Body of pancreas (tissue), 4 donors: ENCODE measurements around the gene AFDN. TPM values are rescaled to one million over a fixed set of nuclear protein-coding genes. Genes with fewer than 3 reads are reported as not detected.

ENCODE experiments used
- ATAC-seq: fragments of 150-250 bp; one replicate; pipeline ENCODE4 v1.9.1; 2016
- DNase-seq, 4 donors: peaks; one replicate each; pipeline ENCODE4 v3.0.0-alpha.2; 2019
- H3K27ac ChIP-seq, 4 donors: fragments of 200-600 bp; sonication (generic); 1 replicate in 3 of 4; 2 replicates in 1 of 4; pipeline versions ENCODE4 v1.5.1 to v1.6.1; 2016 to 2019; ENCODE audit warnings: mild to moderate bottlenecking in 1 of 4, mixed read lengths in 1 of 4, moderate library complexity in 1 of 4
- H3K27me3 ChIP-seq, 2 donors: fragments of 200-600 bp; sonication (generic); one replicate each; pipeline ENCODE4 v1.6.0; 2016; ENCODE audit warnings: mild to moderate bottlenecking in 1 of 2
- H3K36me3 ChIP-seq, 2 donors: fragments of 200-600 bp; sonication (generic); replicated peaks in 1 of 2; 2 replicates each; pipeline ENCODE4 v1.5.1; 2016; ENCODE audit warnings: low read depth in 2 of 2; ENCODE audit not compliant: insufficient read depth in 1 of 2
- H3K4me1 ChIP-seq: fragments of 200-600 bp; sonication (generic); one replicate; pipeline ENCODE4 v1.6.0; 2016
- H3K4me3 ChIP-seq, 2 donors: fragments of 200-600 bp; sonication (generic); 1 replicate in 1 of 2; 2 replicates in 1 of 2; pipeline ENCODE4 v1.5.1; 2016 to 2019
- H3K9me3 ChIP-seq, 3 donors: fragments of 200-600 bp; sonication (generic); 1 replicate in 2 of 3; 2 replicates in 1 of 3; pipeline ENCODE4 v1.5.1; 2016
- POLR2A ChIP-seq, 3 donors: fragments of 450-650 bp; IDR thresholded peaks; one replicate each; pipeline ENCODE4 v1.6.1; 2016; ENCODE audit warnings: antibody characterized with exemption in 3 of 3, mild to moderate bottlenecking in 2 of 3
- WGBS, 2 donors: methylation state at CpG; one replicate each; pipeline ENCODE4 v1.1.5; 2017; 5-methylcytosine and 5-hydroxymethylcytosine counted together
- intact Hi-C: fragments of 100-400 bp; cut with DNase I; formaldehyde crosslinking; loops from one replicate; pipeline ENCODE4 v1.15.1; 2023
- total RNA-seq, 2 donors: library from RNA; depleted of rRNA; stranded (reverse); fragments of >200 nt; gene quantifications; one replicate each; pipeline ENCODE4 v1.1.0, GENCODE V29; 2016
- TF ChIP-seq, protein P1 (sequence below), 7 experiments: fragments of 450-650 bp in 4 of 7; fragments of 200-600 bp in 3 of 7; sonication (generic) in 3 of 7; IDR thresholded peaks; one replicate each; pipeline ENCODE4 v1.5.1; 2016 to 2019; ENCODE audit warnings: antibody characterized with exemption in 7 of 7

Gene AFDN
- total RNA-seq, 2 donors from 2014 or later: 160 to 195 TPM

DNA sequence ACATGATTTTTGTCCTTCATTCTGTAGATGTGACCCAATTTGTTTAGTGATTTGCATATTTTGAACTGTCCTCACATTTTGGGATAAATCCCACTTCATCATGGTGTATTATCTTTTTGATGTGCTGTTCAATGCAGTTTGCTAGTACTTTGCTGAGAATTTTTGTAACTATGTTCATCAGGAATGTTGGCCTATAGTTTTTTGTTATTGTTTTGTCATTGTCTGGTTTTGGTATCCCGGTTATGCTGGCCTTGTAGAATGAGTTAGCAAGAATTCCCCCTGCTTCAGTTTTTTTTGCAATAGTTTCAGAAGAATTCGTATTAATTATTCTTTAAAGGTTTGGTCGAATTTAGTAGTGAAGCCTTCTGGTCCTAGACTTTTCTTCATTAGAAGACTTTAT is 182.6 kb downstream of the AFDN start:
- H3K36me3 ChIP-seq: no peaks in the 10 kb centered on the region
- intact Hi-C loops: no loop called here
- no peak overlapping the region for H3K4me3 ChIP-seq
- H3K9me3 ChIP-seq: peaks cover 0 to 5% (median 0%) of the 10 kb centered on the region in 3 donors
- no peaks in the 10 kb centered on the region for H3K27me3 ChIP-seq
- no peaks in the 10 kb centered on the region for H3K4me1 ChIP-seq
- no peak overlapping the region for H3K27ac ChIP-seq
- TF ChIP-seq, protein P1, sequence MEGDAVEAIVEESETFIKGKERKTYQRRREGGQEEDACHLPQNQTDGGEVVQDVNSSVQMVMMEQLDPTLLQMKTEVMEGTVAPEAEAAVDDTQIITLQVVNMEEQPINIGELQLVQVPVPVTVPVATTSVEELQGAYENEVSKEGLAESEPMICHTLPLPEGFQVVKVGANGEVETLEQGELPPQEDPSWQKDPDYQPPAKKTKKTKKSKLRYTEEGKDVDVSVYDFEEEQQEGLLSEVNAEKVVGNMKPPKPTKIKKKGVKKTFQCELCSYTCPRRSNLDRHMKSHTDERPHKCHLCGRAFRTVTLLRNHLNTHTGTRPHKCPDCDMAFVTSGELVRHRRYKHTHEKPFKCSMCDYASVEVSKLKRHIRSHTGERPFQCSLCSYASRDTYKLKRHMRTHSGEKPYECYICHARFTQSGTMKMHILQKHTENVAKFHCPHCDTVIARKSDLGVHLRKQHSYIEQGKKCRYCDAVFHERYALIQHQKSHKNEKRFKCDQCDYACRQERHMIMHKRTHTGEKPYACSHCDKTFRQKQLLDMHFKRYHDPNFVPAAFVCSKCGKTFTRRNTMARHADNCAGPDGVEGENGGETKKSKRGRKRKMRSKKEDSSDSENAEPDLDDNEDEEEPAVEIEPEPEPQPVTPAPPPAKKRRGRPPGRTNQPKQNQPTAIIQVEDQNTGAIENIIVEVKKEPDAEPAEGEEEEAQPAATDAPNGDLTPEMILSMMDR (IDR thresholded peaks at IDR 0.05): no peak
- DNase-seq (no peak), ATAC-seq (no peak)
- WGBS, 2 donors: 79 to 80% methylated on average over 3 of the region's 3 CpGs

DNA sequence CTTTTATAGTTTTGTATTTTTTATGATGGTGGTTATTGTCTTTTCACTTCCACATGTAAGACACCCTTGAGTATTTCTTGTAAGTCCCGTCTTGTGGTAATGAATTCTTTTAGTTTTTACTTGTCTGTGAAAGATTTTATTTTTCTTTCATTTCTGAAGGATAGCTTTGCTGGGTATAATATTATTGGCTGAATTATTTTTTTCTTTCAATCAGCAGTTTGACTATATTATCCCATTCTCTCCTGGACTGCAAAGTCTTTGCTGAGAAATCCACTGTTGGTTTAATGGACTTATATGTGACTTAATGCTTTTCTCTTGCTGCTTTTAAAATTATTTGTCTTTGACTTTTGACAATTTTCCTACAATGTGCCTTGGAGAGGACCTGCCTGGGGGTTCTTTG is 184.6 kb downstream of the AFDN start:
- no peak overlapping the region for H3K27ac ChIP-seq
- H3K4me1 ChIP-seq: no peaks in the 10 kb centered on the region
- H3K36me3 ChIP-seq: no peaks in the 10 kb centered on the region
- DNase-seq: no peak
- no peak for ATAC-seq
- 79% methylated on average over 1 of the region's 1 CpG for WGBS, 2 donors
- peaks cover 0 to 5% (median 0%) of the 10 kb centered on the region in 3 donors for H3K9me3 ChIP-seq
- TF ChIP-seq POLR2A (IDR thresholded peaks at IDR 0.05): no peak
- TF ChIP-seq, protein P1 (IDR thresholded peaks at IDR 0.05): no peak
- no peaks in the 10 kb centered on the region for H3K27me3 ChIP-seq
- intact Hi-C loops: no loop called here
- no peak overlapping the region for H3K4me3 ChIP-seq

DNA sequence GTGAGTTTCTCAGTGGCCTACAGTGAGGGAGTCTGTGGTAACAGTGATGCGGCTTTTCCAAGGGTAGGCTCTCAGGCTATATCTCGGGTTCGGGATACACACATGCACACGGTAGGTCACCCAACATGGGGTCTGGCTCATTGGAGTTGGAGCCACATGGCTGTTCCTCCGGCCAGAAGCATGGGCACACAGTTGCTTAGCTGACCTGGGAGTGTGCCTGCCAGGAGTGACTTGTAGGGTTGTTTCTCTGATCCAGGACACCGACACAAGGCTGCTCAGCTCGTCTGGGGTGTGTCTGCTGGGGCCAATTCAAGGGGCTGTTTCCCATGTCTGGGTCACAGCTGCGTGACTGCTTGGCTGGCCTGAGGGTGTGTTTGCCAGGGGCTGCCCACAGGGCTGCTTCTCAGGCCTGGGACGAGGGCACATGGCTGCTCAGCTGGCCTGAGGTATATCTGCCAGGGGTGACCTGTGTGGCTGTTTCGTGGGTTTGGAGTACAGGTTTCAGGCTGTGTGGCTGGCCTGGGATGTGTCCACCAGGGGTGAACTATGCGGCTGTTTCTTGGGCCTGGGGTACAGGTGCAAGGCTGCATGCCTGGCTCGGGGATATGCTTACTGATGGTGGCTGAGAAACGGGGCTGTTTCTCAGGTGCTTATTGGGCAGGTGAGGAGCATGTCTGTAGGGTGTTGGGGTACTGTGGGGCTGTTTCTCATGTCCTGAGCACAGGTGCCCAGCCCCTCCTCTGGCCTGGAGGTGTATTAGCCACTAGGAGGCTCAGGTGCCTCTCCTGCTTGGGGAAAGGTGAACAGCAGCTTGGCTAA is 185.9 kb downstream of the AFDN start:
- DNase-seq (no peak), ATAC-seq (no peak)
- no peak overlapping the region for H3K4me3 ChIP-seq
- H3K4me1 ChIP-seq: no peaks in the 10 kb centered on the region
- intact Hi-C loops: no loop called here
- no peaks in the 10 kb centered on the region for H3K27me3 ChIP-seq
- no peaks in the 10 kb centered on the region for H3K36me3 ChIP-seq
- WGBS, 2 donors: 64 to 77% methylated on average over 4 to 13 of the region's 13 CpGs
- no peak overlapping the region for H3K27ac ChIP-seq
- TF ChIP-seq POLR2A (IDR thresholded peaks at IDR 0.05): no peak
- TF ChIP-seq, protein P1 (IDR thresholded peaks at IDR 0.05): no peak
- H3K9me3 ChIP-seq: peaks cover 0 to 5% (median 0%) of the 10 kb centered on the region in 3 donors

DNA sequence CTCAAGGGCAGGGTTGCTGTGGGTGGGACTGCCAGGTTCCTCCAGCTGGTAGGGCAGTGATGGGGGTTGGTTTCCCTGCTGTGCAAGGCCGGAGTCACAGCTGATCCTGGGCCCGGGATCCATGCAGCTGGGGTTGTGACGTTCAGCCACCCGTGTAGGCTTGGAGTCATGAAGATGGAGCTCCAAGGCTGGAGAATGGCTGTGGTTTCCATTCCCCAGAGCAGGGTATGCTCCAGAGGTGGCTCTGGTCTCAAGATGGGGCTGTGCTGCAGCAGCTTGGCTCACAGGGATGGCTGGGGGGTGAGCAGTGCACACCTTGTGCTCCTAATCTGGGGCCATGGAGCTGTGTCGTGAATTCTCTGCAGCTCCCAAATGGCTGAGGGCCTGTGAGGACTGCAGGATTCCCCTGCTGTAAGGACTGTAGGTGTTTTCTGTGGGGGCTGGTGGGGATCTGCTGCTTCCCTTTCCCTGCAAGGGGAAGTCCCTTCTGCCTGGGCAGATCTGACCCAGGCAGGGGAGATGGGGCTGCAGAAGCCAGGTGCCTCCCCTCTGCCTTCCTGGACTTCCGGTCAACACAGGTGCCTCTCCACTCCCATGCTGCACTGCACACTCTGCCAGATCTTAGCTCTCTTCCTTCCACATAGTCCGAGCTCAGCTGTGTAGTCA is 186.7 kb downstream of the AFDN start:
- TF ChIP-seq, protein P1 (IDR thresholded peaks at IDR 0.05): no peak
- no peak for TF ChIP-seq POLR2A (IDR thresholded peaks at IDR 0.05)
- H3K4me1 ChIP-seq: no peaks in the 10 kb centered on the region
- H3K36me3 ChIP-seq: no peaks in the 10 kb centered on the region
- intact Hi-C loops: no loop called here
- no peak overlapping the region for H3K27ac ChIP-seq
- H3K27me3 ChIP-seq: no peaks in the 10 kb centered on the region
- WGBS, 2 donors: 73 to 77% methylated on average over 2 to 7 of the region's 7 CpGs
- ATAC-seq (no peak), DNase-seq (no peak)
- H3K4me3 ChIP-seq: no peak overlapping the region
- H3K9me3 ChIP-seq: peaks cover 0 to 5% (median 0%) of the 10 kb centered on the region in 3 donors
